GM18909 (cell line): Measurements from ENCODE around the gene FUBP1.
"Not testable (repeated sequence)": the region's sequence is repeated elsewhere in the genome, so short reads cannot be mapped to it uniquely, and the experiment has no call there.

Source experiments
- ATAC-seq: cut with Tn5 transposase; IDR thresholded peaks from one replicate; pipeline ENCODE4 v1.9.1; 2021; ENCODE audit warnings: mild to moderate bottlenecking; ENCODE audit not compliant: unreplicated experiment, poor library complexity

FUBP1 gene, protein sequence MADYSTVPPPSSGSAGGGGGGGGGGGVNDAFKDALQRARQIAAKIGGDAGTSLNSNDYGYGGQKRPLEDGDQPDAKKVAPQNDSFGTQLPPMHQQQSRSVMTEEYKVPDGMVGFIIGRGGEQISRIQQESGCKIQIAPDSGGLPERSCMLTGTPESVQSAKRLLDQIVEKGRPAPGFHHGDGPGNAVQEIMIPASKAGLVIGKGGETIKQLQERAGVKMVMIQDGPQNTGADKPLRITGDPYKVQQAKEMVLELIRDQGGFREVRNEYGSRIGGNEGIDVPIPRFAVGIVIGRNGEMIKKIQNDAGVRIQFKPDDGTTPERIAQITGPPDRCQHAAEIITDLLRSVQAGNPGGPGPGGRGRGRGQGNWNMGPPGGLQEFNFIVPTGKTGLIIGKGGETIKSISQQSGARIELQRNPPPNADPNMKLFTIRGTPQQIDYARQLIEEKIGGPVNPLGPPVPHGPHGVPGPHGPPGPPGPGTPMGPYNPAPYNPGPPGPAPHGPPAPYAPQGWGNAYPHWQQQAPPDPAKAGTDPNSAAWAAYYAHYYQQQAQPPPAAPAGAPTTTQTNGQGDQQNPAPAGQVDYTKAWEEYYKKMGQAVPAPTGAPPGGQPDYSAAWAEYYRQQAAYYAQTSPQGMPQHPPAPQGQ

DNA sequence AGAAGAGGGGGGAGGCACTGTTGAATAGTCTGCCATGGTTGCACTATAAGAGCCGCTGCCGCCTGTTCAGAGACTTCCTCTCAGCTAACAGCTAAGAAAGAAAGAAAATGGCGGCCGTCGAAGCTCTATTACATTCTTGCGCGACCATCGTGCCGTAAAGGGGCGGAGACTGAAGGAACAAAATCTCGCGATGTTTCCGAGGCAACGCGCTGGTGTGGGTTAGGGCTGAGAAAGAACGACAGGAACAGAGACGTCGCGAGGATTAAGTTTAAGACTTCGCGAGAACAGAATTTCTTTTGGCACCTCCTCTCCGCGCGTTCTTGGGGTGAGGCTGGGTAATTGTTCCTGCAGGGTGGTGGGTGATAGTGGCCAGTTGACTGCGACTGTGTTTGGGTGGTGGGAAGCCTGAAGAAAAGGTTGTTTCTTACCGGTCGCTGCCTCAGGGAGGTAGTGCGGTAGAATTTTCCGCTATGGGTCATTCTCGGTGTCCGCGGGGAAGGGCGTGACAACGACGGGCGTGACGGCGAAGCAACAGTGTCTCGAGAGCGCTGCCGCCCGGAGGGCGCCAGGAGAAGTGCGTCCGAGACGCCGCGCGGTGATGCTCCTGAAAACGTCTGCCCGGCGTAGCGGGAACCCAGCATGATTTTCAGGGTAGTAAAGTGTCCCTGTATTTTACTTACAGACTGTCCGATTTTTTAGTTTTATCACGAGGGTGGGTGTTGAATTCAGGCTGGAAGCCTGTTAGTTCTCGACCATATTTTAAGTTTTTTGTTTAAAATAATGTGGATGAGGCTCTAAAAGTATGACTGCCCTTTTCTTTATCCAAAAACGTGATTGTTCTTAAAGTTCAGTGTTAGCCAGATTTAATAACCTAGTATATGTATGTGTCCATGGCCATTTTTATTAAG lies at the start of gene FUBP1:
Gene FUBP1 (minus strand): TSS at position 104 of the 908 bp plus-strand sequence. CDS start 68 bp downstream, at position 36.
- ATAC-seq = peak; percentile 82

DNA sequence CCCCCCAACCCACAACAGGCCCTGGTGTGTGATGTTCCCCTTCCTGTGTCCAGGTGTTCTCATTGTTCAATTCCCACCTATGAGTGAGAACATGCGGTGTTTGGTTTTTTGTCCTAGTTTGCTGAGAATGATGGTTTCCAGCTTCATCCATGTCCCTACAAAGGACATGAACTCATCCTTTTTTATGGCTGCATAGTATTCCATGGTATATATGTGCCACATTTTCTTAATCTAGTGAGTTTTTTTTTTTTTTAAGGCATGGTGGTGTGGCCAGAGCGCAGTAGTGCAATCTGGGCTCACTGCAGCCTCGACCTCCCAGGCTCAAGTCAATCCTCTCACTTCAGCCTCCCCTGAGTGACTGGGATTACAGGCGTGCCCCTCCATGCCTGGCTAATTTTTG lies 42.3 kb upstream of the FUBP1 start:
- ATAC-seq = not testable (repeated sequence)

DNA sequence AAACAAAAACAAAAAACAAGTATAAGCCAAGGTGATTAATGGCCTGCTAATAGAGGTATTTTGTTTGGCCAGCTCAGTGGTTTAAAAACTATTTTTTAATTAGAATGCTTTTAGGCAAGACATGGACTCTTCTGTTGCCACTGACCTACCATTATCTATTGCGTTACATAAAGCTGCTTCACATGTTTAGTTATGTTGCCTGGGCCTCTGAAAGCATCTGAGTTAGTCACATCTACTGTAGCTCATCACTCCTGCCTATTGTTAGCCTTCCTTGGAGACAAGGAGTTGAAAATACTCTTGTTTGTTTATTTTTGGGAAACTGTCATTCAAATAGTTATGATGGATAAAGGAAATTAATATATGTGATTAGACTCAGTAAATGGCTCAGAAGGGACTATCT lies 40.2 kb upstream of the FUBP1 start:
- ATAC-seq = no peak

DNA sequence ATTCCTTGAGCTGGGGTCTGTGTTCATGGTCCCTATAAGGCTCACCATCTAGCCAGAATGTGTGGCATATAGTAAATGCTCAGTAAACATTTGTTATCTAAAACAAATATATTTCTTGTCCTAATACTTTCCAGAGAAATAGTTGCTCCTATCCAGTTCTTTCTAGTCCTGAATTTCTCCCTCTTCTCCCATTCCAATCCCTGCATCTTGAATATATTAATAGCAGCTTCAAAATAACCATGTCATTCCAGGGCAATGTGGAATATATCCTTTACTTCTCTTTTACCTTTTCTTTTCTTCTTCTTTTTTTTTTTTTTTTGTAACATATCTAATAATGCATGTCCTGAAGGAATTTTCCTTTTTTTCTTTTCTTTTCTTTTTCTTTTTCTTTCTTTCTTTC lies 36.3 kb upstream of the FUBP1 start:
- ATAC-seq = no peak

DNA sequence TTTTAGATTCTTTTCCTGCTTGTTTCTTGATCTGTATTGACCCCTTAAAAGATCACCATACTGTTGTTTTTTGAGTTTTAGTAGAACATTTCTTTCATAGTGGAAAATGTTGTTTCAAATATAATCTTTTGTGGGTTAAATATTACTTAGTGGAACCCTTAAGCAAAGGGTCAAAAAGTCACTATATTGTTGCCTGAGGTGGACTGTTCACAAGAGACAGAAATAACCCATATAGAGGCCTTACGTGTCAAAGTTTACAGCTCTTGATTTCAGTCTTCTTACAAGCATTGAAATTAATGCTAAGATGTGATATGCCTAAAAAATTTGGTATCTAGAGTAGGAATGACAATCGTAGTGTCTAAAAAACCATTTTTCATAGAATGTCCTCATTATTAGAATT lies 32.2 kb upstream of the FUBP1 start:
- ATAC-seq = peak; percentile 59

DNA sequence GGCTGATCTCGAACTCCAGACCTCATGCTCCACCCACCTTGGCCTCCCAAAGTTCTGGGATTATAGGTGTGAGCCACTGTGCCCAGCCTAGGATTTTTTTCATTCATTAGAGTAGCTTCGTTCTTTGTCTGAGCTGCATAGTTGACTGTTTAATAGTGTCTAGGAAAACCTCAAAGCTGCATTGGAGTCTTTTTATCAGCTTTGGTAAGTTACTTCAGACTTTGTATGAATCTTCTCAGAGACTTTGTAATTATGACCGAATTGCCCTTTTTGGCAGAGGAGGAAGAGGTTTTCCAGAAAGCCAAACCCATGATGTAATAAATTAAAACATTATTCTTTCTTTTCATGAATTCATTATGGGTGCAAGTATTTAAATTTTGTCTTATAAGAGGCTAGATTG lies 31.0 kb upstream of the FUBP1 start:
- ATAC-seq = no peak

DNA sequence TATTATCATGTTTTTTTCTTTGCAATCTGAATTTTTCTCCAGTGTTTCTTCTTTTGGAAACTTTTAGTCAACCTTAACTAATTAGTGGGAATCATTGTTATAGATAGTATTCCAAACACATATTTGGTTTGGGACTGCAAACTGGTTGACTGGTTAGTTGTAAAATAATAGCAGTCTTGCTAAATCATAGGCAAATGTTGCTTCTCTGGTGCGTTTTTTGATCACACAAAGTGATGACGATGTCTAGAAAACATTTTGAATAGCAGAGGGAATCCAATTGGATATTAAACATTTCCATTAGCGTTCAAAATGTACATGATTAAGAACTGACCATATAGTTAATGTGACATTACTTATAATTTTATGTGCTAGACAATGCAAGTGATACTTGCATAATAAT lies 30.4 kb upstream of the FUBP1 start:
- no peak for ATAC-seq

DNA sequence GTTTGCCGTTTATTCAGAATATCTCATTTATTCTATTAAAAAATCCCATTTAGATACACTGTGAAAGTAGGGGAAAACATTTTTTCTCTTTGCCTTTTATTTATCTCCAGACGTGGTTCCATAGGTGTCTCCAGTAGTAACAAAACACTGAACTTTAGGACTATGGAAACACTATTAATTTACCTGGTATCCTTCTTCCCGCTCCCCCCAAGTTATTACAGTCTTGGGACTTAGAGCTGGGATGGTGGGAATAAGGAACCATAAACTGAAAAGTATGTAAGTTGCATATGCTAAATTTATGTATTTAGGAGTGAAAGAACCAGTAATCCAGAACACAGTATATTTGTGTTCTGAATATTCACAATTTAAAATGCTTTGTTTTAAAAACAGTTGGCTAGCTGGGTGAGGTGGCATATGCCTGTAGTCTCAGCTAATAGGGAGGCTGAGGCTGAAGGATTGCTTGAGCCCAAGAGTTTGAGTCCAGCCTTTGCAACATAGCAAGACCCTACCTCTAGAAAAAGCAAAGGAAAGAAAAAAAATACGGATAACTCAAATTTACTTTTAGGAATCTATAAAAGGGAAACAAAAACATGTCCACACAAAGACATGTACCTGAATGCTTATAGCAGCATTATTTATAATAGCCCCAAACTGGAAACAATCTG lies 28.9 kb upstream of the FUBP1 start:
- ATAC-seq = no peak

DNA sequence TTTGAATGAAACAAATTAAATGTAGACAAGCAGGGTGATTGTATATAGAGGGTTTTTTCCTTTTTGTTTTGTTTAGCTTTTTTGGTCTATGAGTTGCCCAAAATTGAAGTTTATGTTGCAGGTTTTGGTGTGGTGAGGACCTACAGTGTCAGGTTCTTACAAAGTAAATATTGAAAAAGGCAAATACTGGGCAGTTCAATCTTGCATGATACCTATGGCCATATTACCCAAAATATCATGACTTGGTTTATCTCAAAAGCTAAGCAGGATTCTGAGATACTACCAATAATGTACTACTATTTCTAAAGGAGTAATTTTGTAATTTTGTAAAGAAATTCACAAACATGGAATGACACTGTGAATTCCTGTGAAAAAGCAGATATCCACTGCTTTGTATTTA lies 27.6 kb upstream of the FUBP1 start:
- ATAC-seq = no peak

DNA sequence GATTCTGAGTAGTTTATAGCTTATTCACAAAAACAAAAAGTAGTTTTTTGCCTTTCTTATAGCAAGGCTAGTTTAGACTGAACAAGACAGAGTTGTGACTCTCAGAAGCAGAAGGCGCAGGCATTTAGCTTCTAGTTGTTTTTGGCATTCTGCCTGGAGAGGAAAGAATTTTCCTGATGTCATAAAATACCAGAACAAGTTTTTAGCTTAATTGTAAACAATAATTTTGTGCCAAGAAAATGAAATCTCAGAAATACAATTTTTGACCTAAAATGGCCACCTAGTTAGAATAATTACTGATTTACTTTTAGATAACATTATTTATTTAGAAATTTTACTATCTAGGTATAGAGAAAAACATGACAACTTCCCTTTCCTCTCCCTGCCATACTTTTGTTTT lies 26.9 kb upstream of the FUBP1 start:
- no peak for ATAC-seq

DNA sequence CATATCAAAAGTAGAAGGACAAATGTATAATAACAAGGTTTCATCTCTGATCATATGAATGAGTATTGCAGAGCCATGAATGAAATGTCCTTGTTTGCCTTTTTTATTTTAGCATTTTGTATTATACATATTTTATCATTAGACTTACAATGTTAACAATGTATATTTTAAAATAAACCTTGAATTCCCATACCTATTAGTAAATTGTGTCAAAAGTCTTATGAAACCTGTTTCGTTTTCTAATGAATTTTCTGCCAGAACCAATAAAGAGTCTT lies 26.5 kb upstream of the FUBP1 start:
- no peak for ATAC-seq

DNA sequence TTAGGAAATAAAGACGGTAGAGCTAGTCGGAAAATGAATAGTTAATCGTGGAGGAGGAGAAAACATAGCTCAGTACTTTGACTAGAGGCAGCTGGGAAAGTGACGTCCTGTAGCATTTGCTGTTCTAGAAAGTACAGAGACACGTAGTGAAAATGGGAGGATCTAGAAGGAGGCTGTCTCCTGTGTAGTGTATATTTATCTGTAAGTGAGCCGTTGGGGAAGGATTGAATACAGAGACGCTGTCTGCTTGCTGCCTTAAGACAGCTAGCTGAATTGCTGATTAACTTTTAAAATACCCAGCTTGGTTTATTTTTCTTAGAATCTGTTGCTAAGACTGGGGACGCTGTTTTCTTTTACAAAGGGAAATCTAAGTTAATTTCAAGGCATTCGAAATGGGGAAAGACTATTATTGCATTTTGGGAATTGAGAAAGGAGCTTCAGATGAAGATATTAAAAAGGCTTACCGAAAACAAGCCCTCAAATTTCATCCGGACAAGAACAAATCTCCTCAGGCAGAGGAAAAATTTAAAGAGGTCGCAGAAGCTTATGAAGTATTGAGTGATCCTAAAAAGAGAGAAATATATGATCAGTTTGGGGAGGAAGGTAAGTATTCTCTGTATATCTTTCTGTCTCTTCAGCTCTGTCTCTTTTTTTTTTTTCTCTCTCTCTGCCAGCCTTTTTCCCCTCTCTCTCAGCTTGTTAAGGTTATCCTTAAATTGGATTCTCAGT lies 26.0 kb upstream of the FUBP1 start, which contains the start of gene DNAJB4:
Gene DNAJB4 (plus strand): TSS at position 221 of the 729 bp plus-strand sequence. CDS start 172 bp downstream, at position 393.
- ATAC-seq = peak; percentile 98

DNA sequence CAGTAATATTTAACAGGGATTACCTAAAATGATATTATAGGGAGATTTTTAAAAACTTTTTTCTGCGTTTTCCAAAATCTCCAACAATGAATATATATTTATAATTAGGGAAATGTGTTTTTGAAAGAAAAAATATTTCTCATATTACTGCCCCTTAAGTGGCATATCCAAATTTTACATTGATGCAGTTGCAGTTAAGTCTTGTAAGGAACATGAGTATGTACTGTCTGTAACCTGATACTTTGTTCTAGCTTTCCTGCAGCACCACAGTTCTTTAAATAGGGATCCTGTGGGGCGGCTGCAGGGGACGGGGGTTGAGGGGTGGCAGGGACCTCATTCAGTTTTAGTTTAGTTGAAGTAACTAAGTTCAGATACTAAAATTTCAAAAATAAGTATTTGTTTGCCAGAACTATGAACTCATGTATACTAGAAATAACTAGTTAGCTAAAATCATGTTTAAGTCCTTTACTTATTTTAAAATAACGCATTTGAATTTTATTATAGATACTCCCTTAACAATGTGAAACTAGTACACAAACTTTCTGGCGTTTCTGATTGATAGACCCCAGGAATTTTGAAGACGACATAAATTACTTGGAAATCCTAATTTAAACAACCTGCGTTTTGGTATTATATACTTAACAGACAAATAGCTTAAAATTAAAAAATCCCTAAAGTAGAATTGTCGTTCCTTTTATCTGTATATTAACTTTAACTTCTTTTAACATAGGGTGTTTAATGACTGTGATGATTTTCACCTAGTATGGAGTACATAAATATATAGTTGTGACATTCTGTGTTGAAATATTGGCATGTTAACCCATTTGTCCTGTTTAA lies 25.2 kb upstream of the FUBP1 start:
- peak; percentile 55 for ATAC-seq

DNA sequence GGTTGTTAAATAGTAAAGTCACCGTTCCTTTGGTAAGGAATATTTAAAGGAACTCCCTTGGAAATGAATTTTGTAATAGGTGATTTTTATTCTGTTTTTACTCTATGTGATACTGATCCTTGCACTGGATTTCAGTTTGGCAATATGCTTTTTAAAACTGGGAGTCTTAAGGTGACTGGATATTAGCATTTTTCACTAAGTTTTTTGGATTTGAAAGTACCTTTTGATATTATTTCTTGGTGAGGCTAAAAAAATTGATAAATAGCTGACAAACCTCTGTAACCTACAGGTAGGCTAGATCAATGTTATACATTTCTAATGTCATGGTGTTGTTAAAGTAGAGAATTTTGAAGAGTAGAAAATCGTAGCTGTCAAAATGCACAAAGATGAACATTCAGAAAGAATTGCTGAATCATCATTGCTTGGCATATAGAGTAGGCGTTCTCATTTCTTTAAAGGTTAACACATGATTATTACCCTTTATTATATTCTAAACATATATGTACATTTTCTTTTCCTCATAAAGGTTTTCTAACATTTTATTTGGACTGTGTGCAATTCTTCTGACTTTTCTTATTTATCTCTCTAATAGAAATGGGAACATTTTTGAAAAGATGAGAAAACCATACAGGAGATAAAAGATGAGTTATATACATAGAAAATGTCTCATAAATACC lies 24.3 kb upstream of the FUBP1 start:
- ATAC-seq = no peak

DNA sequence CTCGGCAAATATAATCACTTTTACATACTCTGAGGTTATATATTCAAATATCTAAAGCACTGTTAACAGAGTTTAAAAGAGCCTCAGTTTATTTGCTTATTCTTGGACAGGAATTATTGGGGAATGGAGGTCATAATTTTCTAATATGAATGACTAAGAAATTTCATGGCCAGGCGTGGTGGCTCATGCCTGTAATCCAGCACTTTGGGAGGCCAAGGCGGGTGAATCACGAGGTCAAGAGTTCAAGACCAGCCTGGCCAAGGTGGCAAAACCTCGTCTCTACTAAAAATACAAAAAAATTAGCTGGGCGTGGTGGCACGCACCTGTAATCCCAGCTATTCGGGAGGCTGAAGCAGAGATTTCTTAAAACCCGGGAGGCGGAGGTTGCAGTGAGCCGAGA lies 21.7 kb upstream of the FUBP1 start:
- ATAC-seq = not testable (repeated sequence)

DNA sequence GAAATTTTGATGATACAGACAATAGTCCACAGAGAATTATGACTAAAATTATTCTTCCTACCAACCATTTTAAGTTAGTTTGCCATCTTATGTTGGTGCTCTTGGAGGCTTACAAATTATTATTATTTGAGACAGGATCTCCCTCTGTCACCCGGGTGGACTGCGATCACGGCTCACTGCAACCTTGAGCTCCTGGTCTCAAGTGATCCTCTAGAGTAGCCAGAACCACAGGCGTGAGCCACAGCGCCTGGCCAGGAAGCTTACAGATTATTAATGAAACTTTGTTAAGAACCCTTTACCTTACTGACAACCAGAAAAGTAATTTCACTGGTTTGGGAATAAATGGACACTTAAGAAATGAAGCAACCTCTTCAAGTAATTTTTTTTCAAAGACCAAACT lies 17.9 kb upstream of the FUBP1 start:
- no peak for ATAC-seq

DNA sequence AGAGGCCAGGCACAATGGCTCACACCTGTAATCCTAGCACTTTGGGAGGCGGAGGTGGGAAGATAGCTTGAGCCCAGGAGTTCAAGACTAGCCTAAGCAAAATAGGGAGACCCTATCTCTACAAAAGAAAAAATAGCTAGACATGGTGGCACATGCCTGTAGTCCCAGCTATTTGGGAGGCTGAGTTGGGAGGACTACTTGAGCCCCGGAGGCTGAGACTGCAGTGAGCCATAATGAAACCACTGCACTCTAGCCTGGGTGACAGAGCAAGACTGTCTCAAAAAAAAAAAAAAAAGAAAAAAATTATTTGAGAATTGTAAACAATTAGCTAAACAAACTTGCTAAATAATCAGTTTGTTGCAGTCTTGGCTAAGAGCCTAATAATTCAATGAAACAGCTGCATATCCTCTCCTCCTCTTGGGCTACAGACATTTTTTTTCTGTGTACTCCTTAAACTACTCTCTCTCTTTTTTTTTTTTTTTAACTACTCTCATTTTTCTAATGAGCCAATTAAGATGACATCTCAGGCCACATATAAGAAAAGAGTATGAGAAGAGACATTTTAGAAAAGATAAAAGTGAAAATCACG lies 15.3 kb upstream of the FUBP1 start:
- ATAC-seq = no peak

DNA sequence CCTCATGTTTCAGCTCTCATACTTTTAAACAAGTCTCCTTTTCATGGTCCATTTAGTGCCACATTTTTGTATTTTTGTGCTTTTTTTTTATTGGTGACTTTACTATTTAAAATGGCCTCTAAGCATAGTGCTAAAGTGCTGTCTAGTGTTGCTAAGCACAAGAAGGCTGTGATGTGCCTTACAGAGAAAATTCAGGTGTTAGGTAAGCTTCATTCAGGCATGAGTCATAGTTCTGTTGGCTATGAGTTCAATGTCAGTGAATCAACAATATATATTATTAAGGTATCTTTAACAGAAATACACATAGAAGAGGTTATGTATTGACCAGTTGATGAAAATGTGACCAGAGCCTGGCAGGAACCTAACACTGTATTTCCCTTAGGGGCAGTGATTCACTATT lies 12.8 kb upstream of the FUBP1 start:
- no peak for ATAC-seq
